ENCODE data around the gene FBLN2. TPM values are rescaled to one million over a fixed set of nuclear protein-coding genes. Genes with fewer than 3 reads are reported as not detected.

FBLN2 gene
- polyA plus RNA-seq, 1 experiment: 15.5 TPM

DNA sequence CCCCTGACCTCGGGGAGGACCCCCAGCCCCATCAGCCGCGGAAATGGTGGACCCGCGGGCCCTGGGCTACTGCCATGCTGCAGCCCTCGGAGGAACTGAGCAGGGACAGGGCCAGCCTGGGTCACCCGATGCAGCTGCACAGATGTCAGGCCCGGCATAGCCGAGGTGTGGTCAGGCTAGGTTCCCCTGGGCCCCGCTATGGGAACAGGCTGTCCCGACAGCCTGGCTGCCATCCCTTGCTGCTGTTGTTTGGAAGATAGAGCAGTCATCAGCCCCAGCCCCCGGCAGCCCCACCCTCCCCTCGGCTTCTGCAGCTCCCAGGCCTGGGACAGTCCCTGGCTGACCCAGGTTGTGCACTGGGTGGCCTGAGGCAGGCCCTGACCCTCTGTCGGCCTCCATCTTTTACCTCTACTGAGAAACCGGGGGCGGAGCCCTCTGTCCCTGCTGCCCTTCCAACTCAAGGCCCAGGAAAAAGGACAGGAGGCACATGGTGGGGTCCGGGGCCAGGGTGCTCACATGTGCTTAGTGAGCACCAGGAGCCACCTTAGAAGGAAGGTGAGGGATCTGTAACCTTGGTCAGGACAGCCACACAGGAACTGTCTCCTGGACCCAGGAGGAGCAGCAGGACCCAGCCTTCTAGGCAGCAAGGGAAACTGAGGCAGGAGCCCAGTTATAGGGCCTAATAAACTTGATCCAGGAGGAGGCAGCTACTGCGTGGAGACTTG is 31.5 kb upstream of the FBLN2 start:
- no peak for DNase-seq (ENCODE audit: low read depth, low spot score)
- Histone ChIP-seq H3K9me3 (ENCODE audit: control insufficient read depth, insufficient read depth, low read length) (no peaks in the 10 kb centered on the region), H3K27me3 (ENCODE audit: control insufficient read depth, insufficient read depth, low read length) (peaks cover 9% of the 10 kb centered on the region), H3K27ac (ENCODE audit: low read depth, low read length) (no peak overlapping the region), H3K4me3 (ENCODE audit: low read depth, low read length) (no peak overlapping the region)
- TF ChIP-seq, protein P1, sequence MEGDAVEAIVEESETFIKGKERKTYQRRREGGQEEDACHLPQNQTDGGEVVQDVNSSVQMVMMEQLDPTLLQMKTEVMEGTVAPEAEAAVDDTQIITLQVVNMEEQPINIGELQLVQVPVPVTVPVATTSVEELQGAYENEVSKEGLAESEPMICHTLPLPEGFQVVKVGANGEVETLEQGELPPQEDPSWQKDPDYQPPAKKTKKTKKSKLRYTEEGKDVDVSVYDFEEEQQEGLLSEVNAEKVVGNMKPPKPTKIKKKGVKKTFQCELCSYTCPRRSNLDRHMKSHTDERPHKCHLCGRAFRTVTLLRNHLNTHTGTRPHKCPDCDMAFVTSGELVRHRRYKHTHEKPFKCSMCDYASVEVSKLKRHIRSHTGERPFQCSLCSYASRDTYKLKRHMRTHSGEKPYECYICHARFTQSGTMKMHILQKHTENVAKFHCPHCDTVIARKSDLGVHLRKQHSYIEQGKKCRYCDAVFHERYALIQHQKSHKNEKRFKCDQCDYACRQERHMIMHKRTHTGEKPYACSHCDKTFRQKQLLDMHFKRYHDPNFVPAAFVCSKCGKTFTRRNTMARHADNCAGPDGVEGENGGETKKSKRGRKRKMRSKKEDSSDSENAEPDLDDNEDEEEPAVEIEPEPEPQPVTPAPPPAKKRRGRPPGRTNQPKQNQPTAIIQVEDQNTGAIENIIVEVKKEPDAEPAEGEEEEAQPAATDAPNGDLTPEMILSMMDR (IDR thresholded peaks at IDR 0.05; ENCODE audit: low read depth, low read length): no peak
- ChIA-PET CTCF (no interaction called here), POLR2A (no interaction called here)

DNA sequence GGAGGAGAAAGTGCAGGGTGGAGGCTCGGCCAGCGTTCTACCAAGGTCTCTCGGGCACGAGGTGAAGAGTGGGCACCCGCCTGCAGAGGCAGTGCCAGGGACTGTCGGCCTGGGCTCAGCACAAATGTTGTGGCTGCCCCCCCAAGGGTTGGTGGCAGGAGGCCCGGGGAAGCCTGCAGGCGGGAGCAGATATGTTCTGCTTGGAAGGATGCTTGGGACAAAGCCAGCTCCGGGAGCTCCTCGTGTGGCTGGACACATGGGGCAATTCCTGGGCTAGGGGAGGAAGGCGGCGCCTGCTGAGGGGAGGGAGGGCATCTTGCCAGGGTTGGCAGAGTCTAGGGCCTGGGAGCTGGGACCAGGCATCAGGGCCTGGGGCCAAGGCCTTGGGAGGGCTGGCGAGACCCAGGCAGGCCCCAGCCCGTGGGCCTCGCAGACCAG is 30.4 kb upstream of the FBLN2 start:
- no peak overlapping the region for H3K4me3 ChIP-seq (ENCODE audit: low read depth, low read length)
- POLR2A ChIA-PET: no interaction called here
- peaks cover 4% of the 10 kb centered on the region for H3K27me3 ChIP-seq (ENCODE audit: control insufficient read depth, insufficient read depth, low read length)
- DNase-seq (ENCODE audit: low read depth, low spot score): no peak
- CTCF ChIA-PET: no interaction called here
- no peak overlapping the region for H3K27ac ChIP-seq (ENCODE audit: low read depth, low read length)
- peaks cover 5% of the 10 kb centered on the region; the same call in 1 of the 2 replicates for H3K9me3 ChIP-seq (ENCODE audit: control insufficient read depth, insufficient read depth, low read length)
- TF ChIP-seq, protein P1 (IDR thresholded peaks at IDR 0.05; ENCODE audit: low read depth, low read length): no peak

DNA sequence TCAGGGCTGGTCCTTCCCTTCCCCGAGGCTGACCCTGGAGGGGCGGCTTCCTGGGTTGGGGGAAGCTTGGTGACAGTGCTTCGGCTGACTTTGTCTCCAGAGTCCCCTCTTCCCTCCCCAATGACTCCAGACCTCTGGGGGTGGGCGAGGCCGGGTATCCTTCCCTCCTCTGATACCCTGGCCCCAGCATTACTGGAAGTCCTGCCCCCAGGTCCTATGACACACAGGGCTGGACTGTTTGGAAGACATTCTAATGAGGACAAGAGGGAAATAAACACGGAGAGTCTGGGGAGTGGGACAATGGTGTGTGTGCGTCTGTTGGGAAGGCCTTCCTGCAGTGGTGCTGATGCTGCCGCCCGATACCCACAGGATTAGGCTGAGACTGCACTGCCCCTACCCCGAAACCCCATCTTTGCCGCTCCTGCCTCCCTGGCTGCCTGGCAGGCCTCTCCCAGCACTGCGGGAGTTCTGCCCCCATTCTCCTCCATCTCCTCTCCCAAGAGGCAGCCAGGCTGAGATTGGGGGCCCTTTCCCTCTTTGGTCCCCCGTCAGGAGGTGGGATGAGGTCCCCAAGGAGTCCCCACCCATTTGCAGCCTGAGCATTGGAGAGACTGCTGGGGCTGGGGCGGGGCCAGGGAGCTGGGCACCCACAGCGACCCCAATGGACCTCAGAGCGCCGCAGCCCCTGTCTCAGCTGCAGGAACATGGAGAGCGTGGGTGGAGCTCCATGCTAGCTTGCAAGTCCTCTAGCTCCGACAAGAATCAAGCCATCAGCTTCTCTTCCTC is 29.7 kb upstream of the FBLN2 start:
- DNase-seq (ENCODE audit: low read depth, low spot score): no peak
- TF ChIP-seq, protein P1 (IDR thresholded peaks at IDR 0.05; ENCODE audit: low read depth, low read length): no peak
- peaks cover 5% of the 10 kb centered on the region; the same call in 1 of the 2 replicates for H3K9me3 ChIP-seq (ENCODE audit: control insufficient read depth, insufficient read depth, low read length)
- ChIA-PET POLR2A (no interaction called here), CTCF (interaction anchor here (1.0 kb wide), 1 partner anchor 9 kb away, joined by 4 read pairs; no protein-coding TSS in a partner anchor)
- no peak overlapping the region for H3K4me3 ChIP-seq (ENCODE audit: low read depth, low read length)
- peaks cover 4% of the 10 kb centered on the region for H3K27me3 ChIP-seq (ENCODE audit: control insufficient read depth, insufficient read depth, low read length)
- no peak overlapping the region for H3K27ac ChIP-seq (ENCODE audit: low read depth, low read length)

DNA sequence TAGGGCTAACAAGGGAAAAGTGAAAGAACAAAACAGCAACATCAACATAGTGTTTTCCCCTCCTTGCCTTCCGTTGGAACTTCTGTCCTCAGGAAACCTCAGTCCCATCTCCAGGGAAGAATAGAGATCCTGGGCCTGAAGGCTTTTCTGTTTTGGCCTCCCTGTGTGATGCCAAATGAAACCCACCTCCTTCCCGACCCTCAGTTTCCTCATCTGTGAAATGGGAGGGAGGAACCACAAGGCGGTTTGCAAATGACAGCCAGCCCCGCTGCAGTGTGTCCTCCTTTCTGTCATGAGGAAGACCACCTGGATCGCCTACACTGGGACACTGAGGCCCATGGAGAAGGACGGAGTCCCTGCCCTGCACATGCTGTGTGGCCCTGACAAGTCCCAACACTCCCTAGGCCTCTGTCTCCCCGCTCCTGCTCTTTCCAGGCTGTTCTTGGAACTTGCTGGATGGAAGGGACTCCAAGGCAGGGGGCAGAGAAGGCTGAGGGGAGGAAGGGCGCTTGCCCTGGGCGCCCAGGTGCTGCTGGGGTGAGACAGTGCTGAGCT is 28.5 kb upstream of the FBLN2 start:
- peaks cover 5% of the 10 kb centered on the region; the same call in 1 of the 2 replicates for H3K9me3 ChIP-seq (ENCODE audit: control insufficient read depth, insufficient read depth, low read length)
- no peak overlapping the region for H3K4me3 ChIP-seq (ENCODE audit: low read depth, low read length)
- ChIA-PET POLR2A (no interaction called here), CTCF (interaction anchor here (1.0 to 1.1 kb wide), 2 partner anchors 8 to 26 kb away, joined by 3 to 4 read pairs; no protein-coding TSS in a partner anchor)
- H3K27ac ChIP-seq (ENCODE audit: low read depth, low read length): no peak overlapping the region
- no peak for DNase-seq (ENCODE audit: low read depth, low spot score)
- peaks cover 4% of the 10 kb centered on the region for H3K27me3 ChIP-seq (ENCODE audit: control insufficient read depth, insufficient read depth, low read length)
- TF ChIP-seq, protein P1 (IDR thresholded peaks at IDR 0.05; ENCODE audit: low read depth, low read length): no peak

Measured in AG04450 (cell line).